Inferior parietal cortex (tissue), 1 donor: ENCODE measurements around the gene CABLES2.

ENCODE experiments used
- DNase-seq: peaks from one replicate; pipeline ENCODE4 v3.0.0-alpha.2; 2016; ENCODE audit errors: extremely low spot score

The CABLES2 gene

DNA sequence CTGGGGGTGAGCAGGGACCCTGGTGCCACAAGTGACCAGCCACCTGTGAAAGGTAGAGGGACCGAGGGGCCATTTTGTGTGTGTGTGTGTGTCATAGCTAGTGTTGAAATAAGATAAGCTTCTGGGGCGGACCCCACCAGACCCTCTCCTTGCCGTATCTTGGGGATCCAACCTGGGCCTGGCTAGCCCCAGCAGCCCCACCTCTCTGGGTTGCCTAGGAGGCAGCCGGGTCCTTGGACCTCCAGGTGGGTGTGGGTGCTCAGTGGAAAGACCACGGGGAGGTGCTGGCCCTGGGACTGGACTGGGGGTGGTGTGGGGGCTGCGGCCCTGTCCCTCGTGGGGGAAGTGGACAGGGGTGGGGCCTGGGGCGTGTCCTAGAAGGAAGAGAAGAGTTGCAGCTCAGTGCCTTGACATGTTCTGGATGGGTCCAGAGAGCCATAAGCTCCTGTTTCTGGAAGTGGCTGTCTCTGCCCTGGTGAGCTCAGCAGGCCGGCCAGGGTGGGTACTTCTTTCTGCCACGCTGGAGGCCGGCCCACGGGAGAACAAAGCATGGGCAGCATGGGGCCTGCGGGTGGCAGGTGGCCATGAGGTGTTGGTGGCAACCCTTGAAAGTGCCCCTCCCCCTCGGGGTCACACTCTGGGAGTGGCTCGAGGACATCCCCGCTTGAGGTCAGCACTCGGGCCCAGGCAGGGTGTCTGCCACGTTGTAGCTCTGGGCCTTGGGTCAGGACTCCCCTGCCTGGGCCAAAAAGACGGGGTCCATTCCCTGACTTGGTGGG lies 11.8 kb upstream of the CABLES2 start:
- DNase-seq = no peak

DNA sequence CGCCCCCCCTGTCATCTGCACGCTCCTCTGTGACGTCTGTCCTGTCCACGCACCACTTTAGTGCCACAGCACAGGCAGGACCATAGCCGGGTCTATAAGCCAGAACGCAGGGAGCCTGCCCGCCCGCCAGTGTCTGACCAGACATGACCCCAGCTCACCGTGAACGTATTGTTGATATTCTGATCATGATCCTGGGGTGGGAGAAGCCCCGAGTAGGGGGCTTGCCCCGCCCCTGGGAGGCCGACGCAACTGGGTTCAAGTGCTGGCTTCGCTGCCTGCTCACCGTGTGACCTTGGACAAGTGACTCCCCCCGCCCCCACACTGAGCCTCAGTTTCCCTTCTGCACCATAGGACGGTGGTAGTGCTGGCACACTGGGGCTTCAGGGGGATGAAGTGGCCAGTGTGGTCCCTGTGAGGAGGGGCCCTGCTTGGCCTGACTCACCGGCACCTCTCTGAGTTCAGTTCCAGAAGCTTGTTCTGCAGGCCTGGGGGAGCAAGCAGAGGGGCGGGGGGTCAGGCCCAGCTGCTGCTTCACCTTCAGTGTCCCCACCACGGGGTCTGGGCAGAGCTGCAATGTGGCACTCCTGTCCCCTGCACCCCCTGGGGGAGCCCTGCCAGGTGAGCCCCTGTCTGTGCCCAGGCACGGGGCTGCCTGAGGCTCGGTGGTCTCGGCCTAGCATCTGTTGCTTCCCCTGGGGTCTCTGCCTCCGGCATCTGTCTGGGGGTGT lies 11.1 kb upstream of the CABLES2 start:
- DNase-seq = no peak

DNA sequence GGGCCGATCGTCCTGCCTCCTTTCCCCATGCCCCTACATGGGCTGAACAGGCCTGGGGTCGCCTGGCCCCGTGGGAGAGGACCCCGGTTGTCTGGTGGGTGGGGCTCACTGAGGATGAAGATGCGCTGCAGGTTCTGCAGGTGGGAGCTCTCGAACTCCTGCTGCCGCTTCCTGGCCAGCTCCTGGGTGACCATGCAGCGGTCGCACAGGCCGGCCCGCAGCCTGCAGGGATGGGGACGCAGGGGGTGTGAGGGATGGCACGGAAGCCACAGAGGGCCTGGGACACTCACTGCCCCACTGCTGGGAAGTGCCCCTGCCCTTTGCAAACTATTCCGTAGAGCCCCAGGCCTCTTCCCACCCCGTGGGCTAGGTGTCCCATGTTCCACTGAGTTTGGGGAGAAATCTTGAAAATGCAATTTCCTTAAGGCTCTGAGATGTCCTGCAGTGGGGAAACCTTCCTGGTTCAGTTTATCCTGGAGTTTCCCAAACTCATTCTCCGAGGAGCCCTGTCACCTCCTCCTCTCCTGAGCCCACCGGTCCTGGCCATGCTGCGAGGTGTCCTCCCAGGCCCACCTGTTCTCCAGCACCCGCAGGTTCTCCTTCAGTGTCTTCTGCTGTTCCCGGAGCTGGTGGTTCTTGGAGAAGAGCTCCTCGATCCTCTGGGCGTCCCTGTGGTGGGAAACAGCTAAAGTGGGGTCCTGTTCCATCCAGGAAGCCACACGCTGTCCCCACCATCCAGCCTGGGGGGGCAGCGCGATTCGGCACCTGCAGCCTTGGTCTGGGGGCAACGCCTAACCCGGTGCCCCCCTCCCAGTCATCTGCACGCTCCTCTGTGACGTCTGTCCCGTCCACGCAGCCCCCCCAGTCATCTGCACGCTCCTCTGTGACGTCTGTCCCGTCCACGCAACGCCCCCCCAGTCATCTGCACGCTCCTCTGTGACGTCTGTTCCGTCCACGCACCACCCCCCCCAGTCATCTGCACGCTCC lies 9.9 kb upstream of the CABLES2 start:
- DNase-seq = no peak

DNA sequence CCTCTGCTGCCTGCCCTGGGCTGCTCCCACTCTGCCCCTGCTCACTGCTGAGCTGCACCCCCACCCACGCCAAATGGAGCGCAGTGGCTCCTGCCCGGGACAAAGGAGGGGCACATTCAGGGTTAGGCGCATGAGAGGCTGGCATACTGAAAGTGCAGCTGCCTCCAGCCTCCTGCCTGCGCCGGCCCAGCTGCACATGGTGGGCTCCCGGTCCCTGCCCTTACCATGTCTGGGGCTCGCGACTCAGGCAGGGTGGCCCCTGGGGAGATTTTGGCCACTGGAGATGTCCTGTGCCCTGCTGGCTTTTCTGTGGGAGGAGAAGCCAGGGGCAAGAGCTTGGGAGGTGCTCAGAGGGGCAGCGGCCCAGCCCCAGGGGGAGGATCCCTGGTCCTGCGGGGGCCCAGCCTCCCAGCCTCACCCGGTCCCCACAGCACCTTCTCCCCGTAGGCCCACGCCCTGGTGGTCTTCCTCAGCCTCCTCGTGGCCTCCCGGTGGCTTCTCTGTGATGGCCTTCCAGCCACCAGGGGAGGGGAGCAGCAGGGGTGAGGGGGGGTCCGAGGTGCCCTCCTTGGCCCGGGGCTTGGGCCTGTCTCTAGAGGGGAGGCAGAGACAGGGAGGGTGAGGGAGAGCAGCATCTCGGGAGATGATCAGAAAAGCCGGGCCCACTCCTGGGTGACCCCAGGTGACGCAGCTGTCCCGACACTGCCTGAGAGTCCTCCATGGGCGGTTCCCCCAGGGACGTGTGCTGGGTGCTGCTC lies 8.4 kb upstream of the CABLES2 start:
- no peak for DNase-seq

DNA sequence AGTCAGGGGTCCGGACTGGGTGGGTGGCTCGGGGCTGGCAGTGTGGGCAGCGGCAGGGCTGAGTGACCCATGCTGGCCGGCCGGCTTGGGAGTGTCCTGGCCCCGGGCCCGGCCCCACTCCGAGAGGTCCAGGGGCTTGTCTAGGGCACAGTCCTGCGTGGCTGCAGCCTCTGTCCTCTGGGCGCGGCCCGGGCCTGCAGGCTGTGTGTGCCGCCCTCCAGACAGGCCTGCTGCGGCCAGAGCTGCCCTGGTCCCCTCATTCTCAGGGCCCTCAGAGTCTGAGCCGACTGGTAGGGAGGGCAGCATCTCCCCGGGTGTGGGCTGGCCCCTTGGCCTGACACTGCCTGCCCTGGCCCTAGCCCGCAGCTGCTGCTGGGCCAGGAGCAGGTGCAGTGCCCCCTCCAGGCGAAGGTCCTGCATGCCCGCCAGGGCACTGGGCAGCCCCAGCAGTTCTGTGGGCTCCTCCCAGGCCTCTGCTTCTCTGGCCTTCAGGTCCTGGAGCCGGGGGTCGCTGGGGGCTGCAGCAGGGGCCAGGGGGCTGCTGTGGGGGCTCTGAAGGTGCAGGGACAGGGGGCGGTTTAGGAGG lies 6.9 kb upstream of the CABLES2 start:
- no peak for DNase-seq

DNA sequence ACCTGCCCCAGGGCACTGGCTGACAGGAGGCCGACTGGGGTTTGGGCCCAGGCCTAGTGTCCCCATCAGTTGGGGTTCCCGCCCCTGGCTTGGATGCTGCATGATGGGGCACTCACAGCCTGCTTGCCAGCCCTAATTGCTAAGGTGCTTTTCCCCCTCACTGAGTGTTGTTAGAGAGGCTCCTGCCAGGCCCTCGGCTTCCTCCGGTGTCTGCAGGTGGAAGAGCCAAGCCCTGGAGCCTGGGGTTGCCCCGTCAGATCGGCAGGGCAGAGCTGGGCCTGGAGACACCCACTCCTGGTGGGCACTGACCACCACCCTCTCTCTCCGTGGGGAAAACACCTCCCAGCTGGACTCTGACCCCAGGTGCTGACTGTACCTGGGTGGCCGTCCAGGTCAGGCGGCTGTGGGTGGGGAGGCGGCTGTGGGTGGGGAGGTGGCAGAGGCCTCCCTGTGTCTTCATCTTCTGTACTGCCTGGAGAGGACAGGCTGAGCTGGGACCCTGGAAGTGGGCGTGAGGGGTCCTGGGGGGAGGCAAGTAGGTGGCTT lies 6.0 kb upstream of the CABLES2 start:
- DNase-seq = no peak

DNA sequence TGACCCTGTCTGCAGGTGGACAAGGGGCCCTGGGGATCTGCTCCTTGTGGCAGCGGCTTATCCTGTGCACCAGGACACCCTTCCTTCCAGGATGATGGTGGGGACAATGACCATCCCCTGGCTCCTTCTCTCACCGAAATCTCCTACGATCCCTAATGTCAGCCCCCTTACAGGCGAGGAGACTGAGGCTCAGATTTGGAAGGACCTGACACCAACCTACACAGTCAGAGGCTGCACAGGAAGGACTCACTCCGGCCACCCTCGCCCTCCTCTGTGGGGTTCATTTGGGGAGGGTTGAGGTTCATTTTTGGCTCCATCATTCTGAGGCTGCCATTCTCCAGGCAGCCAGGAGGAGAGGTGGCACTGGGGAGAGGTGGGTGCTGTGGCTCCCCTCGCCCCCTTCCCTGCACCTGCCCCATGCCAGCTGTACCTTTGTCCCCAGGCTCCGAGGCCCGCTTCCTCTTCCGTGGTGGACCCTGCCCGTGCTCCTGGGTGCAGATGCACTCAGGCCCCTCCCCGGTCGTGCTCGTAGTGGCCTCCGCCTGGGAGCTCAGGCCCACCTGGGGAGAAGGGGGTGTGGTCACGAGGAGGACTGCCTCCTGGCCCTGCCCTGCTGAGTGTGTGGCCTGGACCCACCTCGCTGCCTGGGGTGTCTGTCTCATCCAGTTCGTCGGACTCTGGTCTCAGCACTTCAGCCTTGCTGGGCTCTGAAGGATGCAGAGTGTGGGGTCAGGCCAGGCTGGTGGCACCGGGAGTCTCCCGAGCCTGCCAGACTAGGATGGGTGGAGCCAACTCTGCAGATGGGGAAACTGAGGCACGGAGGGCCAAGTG lies 5.3 kb upstream of the CABLES2 start:
- DNase-seq = no peak

DNA sequence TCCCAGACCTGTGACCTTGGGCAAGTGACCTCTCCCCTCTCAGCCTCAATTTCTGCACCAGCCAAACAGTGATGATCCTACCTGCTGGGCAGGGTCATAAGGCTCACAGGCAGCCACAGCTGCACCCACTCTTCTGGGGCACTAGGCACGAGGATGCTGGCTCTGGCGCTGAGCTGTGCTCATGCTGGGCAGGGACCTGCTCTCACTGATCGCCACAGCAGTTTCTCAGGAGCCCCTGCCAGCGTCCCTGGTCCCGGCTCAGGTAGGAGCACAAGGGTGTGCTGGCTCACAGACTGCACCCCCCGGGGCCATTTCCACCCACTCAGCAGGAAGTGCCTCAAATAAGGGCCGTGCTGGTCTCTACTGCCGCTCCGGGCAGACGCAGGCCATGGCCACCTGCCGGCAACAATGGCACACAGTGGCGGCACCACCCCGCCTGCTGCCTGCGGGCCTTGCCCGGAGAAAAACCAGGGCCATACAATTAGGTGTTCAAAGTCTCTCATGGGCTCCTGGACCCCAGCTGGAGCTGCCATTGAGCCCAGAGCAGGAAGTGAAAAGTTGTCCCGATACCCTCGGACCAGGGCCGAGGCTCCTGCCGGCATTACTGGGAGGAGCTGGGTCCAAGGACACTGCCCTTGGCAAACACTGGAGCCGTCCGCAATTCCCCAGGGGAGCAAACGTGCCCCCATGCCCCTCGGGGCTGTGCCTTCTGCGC lies 4.6 kb upstream of the CABLES2 start:
- DNase-seq = no peak

DNA sequence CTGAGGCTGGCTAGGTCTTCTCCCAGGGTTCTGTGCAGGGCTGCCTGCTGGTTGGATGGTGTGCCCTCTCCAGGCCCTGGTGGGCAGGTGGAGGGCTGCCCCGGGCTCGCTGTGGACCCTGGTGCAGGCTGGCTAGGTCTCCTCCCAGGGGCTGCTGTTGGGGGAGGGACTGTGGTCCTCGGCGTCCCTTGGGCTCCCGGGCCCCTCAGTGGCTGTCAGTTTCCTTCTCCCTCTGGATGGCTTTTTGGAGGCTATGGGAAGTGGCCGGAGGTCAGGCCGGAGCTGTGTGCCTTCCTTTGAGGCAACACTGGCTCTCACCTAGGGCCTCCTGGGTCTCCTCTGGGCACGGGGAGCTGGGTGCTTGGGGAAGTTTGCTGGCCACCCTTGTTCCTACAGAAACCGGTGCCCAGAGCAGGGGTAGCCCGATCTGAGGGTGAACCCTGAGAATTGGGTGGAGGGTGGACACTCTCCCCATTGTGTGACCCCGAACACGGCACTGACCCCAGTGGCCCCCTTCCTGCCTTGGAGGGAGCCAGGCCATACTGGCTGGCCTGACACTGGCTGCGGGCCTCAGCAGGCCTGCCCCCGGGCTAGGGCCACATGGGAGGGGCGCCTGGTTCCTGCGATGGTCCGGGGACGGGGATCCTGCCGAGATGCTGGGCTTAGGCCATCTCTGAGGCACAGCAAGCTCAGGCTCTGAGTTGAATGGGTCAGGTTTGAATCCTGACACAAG lies 3.8 kb upstream of the CABLES2 start:
- no peak for DNase-seq

DNA sequence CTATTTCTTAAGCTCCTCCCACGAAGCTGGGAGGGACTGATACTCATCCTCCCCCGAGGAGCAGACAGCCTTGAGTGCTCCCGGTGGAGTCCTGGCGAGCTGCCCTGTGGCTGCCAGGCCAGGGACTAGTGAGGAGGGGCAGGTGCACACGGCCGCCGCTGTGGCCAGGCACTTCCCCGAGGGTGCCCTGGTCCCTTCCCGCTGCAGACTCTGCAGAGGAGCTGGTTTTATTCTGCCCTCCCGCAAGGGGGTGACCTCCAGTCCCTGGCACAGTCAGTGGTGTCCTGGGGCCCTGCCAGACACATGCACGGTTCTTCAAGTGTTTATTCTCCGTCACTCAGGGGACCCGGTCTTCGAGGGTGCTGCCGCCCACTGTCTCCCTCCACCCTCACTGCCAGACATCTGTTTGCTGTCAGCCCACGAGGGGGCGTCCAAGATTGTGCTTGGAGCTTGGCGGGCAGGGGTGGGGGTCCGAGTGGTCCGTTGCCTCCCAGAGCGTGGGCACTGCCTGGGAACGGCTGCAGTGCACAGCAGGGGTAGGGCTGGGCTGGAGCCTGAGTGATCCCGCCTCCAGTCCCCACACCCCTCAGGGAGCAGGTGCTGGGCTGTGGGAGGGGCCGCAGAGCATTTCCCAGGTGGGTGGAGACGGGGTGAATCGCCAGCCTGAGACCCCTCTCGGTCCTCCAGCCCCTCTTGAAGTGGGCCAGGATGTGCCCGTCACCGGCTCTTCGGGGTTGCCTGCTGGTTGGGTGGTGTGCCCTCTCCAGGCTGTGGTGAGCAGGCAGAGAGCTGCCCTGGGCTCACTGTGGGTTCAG lies 3.1 kb upstream of the CABLES2 start:
- no peak for DNase-seq

DNA sequence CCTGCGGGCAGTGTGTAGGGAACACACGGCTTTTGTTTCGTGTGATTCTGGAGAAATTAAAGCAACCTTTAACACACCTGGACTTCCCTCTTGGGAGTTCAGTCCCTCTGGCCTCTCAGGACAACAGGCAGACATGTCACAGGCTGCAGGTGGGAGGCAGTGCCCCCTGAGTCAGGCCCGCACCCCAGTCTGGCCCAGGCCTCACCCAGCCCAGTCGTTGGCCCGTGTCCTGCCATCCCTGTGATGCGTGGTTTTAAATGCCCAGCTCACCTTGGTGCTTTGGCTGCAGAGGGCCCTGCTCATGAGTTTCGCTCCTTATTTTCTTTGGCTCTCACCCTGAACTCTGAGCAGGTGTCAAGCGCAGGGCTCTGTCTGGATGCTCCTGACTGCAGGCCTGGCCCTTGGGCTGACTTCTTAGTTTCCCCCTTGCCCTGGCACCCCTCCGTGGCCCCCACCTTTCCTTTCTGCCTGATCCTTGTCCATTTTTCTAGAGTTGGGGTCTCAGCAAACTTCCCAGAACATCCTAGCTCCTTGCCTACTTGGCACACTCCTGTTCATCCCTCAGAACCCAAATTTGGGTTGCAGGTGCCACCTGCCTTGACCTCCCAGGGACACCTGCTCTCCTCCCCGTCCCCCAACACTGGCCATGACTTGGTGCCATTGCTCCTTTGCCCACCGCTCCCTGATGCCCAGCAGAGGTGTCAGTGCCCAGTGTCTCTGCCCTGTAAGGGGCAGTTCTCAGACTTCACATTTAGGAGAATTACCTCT lies 2.2 kb upstream of the CABLES2 start:
- DNase-seq = no peak

DNA sequence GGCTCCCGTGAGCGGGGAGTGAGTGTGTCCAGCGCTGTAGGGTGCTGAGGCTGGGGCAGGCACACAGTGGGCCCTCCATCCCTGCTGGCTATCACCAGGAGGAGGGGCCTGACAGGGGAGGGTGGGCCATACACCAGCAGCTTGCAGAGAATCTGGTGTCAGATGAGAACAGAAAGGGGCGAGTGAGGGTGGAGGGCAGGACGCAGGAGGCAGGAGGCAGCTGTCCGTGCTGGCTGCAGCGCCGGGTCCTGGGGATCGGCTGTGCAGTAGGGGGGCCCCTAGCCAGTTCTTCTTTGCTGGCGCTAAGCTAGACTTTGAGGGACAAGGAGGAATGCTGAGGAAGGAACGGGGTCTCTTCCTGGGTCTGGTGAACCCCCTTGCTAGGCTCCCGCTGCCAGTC lies 1.6 kb upstream of the CABLES2 start:
- no peak for DNase-seq

DNA sequence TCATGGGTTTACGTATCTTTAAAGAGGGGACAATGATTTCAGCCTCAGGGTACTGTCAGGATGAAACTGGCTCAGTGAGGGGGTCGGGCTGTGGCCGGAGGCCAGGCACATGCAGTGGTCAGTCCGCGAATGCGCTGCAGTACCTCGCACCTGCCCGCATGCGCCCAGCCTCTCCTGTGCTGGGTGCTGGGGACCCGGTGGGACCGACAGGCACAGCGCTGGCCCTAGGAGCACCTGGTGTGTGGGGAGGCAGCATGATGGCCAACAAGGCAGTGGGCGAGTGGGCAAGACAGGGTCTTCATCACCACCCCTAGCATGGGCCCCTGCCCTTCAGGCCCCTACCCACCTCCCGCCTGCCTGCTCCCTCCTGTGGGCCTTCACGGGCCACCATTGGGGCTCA lies 970 bp upstream of the CABLES2 start:
- no peak for DNase-seq

DNA sequence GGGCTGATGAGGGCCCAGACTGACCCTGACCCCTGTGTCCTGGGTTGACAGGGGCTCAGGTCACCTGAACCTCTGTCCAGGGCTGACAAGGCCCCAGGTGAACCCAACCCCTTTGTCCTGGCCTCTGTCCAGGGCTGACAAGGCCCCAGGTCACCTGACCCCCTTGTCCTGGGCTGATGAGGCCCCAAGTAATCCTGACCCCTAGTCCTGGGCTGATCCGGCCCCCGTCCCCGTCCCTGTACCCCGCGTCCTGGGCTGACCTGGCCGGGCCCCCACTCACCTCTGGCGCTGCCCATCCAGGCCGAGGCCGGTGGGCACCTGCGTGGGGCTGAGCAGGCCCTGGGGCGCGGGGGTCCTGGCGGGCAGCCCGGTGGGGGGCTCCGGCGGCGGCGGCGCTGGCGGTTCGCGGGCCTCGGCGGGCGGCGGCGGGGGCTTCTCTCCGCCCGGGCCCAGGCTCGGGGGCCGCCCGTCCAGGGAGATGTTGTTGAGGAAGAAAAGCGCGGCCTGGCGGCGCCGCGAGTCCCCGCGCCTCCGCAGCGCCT lies 379 bp downstream of the CABLES2 start:
- no peak for DNase-seq

DNA sequence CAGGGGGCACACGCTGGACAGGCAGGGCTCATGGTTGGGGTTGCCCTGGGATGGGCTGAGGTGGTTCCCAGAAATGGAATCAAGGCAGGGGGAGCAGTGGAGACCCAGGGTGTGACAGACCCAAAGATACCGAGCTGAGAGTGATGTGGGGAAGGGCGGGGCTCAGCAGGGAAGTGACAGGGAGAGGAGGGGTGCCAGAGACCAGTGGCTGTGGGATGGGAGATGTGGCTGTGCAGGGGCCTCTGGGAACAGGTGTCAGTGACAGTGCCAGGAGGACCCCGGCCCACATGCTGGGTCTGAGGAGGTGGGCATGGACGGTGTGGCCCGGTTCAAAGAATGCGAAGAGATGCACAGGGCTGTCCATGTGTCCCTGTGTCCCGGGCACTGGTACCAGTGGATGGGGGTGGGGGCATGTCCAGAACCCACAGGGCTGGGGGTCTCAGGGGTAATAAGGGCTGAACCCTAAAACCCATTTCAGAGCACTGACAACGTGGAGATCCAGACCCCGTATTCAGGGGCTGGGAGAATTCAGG lies 1.0 kb downstream of the CABLES2 start:
- DNase-seq = no peak
